HG03175 (cell line): ENCODE measurements around the gene RTKN.
"Not testable (repeated sequence)": the region's sequence is repeated elsewhere in the genome, so short reads cannot be mapped to it uniquely, and the experiment has no call there.

Experiments used
- ATAC-seq: cut with Tn5 transposase; IDR thresholded peaks from one replicate; pipeline ENCODE4 v1.9.1; 2021; ENCODE audit warnings: mild to moderate bottlenecking, moderate library complexity; ENCODE audit not compliant: unreplicated experiment

RTKN gene

DNA sequence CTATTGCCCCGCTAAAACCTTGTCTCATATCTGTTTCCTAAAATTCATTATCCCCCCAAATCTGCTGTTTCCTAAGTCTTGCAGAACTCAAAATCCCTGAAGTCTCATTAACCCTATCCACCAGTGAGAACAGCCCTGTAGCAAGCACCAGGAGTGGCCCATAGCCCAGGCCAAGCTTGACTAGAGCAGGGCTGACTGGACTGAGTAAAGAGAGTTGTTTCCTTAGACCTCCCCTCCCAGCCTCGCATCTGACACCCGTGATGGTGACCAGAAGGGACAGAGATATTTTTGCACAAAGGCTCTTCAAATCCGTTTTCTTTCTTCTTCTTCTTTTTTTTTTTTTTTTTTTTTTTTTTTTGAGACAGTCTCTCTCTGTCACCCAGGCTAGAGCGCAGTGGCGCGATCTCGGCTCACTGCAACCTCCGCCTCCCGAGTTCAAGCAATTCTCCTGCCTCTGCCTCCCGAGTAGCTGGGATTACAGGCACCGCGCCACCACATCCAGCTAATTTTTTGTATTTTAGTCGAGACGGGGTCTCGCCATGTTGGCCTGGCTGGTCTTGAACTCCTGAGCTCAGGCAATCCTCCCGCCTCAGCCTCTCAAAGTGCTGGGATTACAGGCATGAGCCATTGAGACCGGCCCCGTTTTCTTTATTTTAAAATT is 21.2 kb downstream of the RTKN start:
- ATAC-seq, result not testable (repeated sequence)

- no peak for ATAC-seq
Observed at GRCh38 chr2:74420006-74420405, 21.7 kb downstream of the RTKN start.

GRCh38 chr2:74419345-74419744 is 22.4 kb downstream of the RTKN start:
- no peak for ATAC-seq

DNA sequence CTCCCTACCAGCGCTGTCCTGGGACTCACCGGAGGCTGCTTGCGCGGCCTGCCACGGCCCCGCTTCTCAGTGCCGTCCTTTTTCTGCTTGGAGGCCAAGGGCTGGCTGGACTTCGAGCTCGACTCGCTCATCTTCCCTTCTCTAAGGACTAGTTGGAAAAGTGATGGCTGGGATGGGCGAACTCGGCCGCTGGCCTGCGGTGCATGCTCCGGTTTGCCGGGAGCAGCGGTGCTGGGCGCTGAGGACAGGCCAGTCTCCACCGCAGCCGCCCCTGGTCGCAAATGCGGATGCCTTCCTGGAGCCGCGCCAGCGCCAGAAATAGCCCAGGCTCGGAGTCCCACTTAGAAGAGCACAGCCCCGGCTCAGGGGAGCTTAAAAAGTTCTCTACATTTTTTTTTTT is 23.4 kb downstream of the RTKN start:
- ATAC-seq, result no peak

DNA sequence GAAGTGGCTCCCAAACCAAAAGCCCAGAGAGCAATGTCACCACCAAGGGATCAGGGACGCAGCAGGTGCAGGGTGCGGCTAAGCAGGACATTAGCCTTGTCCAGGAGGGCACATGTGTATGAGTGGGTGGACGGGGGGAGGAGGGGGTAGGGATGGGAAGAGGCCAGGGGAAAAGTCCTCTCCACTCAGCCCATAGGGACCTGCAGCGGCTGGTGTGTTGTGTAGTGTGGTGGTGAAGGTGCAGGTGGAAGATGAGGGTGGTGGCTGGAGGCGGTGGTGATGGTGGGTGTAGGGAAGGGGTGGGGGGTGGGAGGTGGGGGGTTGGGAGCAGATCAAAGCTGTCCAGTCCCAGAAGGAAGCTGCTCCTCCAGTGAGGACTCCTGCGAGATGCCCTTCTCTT is 24.0 kb downstream of the RTKN start:
- ATAC-seq, result no peak

DNA sequence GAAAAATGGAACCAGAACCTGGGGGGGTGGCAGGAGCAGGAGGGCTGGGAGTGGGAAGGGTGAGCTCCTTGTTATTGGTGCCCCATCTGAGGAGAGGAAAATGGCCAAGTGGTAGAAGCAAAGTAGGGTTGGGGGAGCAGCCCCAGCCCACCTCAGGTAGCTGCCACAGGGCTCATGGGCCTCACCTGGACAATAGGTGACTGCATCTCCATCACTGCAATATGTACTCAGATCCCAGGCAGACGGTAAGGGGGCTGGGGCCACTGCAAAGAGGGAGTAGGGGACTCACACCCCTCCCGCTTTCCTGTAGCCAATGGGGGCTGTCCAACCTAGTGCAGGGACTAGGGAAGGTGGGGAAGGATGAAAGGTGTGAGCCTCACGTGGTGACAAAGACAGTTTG is 24.5 kb downstream of the RTKN start:
- no peak for ATAC-seq

DNA sequence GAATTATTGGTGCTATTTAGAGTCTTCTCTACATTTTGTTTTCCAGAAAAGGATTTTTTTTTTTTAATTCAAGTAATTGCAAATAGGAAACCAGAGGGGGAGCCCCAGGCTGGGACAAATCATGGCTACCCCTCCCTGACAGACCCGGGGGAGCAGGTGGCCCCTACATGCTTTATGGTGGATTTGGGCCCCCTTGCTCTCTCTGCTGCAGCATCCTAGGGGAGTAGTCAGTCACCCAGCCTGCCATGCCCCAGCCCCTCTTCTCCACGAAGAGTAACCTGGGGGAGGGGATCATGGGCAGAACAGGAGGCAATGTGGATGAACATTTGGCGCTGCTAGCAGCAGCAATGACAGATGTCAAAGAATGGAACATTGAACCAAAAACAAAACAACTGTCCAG is 25.0 kb downstream of the RTKN start:
- no peak for ATAC-seq

GRCh38 chr2:74415762-74416395 is 25.9 kb downstream of the RTKN start:
- no peak for ATAC-seq

DNA sequence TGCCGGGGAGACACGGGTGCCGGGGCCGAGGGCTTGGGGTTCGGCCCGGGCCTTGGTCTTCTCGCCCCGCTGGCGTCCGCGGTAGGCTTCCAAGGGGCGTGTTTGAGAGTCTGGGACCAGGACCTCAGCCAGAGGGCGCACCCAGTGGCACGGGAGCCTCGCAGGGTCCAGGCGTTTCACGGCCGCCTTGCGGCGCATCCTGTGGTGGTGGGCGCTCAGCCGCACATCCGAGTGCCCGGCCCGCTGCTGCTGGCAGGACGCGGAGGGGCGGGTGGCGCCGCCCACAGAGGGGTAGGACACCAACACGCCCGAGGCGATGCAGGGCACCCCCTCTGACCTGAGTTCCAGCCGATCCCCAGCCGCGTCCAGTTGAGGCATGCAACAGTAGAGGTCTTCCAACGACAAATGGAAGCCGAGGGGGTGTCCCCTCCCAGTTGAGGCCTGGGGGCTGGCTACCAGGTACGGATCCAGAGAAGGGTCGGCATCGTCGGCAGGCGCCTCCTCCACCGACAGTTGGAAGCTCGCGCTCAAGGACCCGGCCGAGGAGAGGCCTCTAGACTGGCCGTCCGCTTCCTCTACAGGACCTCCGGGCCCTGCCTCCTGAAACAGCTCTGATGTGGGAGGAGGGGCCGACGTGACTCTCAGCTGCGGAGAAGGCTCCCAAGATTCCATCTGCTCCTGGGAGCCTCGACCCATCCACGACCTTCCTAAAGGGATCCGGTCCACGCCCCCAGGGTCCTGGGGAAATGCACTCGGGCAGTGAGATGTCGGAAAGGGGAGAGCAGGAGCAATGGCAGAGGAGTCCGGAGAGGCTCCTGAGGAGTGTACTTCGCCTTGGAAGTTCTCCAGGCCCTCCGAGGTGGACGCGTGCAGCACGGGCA is 26.6 kb downstream of the RTKN start:
- peak; percentile 35 for ATAC-seq

GRCh38 chr2:74414441-74414840 is 27.3 kb downstream of the RTKN start:
- no peak for ATAC-seq

DNA sequence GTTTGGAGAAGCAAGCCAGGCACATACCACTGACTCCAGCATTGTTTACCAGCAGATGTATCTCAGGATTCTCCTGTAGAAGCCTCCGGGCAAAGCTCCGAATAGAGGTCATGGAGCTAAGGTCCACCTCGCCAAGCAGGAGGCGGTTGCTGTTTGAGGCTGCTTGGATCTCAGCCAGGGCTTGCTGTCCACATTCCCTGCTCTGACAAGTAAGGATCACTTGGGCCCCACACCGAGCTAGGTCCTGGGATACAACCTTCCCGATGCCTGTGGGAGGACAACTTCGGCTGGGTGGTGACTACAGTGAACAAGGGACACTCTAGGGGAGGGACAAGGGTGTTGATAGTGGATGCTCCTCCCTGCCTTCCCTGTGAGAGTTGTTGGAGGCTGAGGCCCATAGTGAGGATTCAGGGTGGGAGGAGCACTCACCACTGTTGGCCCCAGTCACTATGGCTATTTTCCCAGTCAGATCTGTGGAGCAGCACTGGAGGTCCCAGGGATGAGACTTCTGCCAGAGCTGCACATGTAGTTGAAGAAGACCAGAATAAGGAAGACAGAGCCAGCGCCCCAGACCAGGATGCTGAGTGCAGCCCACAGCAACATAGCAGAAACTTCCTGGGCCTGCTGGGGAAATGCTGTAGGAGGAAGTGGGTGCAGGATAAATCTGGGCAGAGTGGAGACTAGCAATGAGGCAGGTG is 28.6 kb downstream of the RTKN start:
- no peak for ATAC-seq

GRCh38 chr2:74407682-74408081 is 34.1 kb downstream of the RTKN start:
- no peak for ATAC-seq

DNA sequence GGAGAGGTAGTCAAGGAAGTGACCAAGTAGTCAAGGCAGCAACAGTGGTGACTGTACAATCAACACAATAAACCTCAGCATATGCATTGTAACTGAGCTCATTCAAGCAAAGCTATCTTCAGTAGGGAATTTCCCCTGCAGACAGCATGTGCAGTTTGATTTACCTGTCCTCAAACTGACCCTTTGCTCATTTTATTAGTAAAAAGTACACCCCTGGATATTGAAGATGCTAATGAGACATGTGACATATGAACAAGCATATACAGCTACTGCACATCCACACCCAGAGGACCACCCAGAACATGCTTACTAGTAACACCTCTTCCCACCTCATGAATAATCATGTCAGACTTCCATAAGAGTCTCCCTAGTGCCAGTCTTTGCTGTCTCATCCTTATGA is 35.7 kb downstream of the RTKN start:
- peak; percentile 86 for ATAC-seq

DNA sequence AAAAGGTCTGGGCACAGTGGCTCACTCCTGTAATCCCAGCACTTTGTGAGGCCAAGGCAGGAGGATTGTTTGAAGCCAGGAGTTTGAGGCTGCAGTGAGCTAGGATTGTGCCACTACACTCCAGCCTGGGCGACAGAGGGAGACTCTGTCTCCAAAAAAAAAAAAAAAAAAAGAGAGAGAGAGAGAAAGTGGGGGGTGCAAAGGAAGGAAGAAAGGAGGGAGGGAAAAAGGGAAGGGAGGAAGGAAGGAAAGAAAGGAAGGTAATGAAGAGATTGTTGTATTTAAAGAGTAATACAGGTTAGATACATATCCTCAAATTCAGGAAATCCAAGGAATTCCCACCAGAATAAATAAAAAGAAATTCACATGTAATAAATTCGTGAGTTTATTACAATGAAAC is 39.8 kb downstream of the RTKN start:
- ATAC-seq, result no peak

GRCh38 chr2:74399785-74400184 is 42.0 kb downstream of the RTKN start:
- no peak for ATAC-seq

- ATAC-seq, result no peak
Observed at GRCh38 chr2:74396149-74396548, 45.6 kb downstream of the RTKN start.

DNA sequence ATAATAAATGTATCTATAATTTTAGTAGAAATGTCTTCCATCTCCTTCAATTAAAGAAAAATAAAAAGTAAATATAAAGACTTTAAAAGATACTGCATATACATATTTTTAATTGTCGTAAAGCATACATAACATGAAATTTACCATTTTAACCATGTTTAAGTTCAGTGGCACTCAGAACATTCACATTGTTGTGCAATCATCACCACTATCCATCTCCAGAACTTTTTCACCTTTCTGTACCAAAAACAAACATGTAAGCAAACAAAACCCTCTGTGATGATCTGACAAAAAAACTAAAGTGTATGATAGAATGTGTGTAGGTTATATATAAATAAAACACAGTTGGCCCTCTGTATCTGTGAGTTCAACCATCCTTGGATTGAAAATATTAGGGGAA is 48.2 kb downstream of the RTKN start:
- no peak for ATAC-seq

GRCh38 chr2:74392449-74392743 is 49.3 kb downstream of the RTKN start:
- no peak for ATAC-seq

GRCh38 chr2:74391580-74392448 is 49.9 kb downstream of the RTKN start:
- ATAC-seq, result peak; percentile 79

DNA sequence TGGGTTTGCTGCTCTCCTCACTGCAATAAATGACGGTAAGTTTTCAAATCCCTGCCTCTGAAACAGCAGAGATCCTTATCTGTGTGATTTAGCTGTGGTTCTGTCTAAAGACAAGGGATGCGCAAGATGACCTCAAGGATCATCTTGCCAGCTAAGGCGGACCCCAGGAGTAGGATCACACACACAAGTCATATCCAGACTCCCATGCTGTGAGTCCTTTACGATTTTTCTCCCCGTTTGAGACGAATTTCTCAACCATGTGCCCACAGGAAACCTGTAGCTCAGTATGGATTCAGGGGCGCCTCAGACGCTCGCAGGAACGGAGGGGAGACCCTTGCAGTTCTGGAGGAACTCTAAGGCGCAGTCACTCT is 50.5 kb downstream of the RTKN start:
- ATAC-seq, result peak; percentile 18

- no peak for ATAC-seq
Observed at GRCh38 chr2:74390606-74391005, 51.1 kb downstream of the RTKN start.
